ENCODE results near the gene GALNT2.

- TF ChIP-seq XRCC5 (IDR thresholded peaks at IDR 0.05; ENCODE audit: low read depth, low read length): no peak
- TF ChIP-seq, protein P1, sequence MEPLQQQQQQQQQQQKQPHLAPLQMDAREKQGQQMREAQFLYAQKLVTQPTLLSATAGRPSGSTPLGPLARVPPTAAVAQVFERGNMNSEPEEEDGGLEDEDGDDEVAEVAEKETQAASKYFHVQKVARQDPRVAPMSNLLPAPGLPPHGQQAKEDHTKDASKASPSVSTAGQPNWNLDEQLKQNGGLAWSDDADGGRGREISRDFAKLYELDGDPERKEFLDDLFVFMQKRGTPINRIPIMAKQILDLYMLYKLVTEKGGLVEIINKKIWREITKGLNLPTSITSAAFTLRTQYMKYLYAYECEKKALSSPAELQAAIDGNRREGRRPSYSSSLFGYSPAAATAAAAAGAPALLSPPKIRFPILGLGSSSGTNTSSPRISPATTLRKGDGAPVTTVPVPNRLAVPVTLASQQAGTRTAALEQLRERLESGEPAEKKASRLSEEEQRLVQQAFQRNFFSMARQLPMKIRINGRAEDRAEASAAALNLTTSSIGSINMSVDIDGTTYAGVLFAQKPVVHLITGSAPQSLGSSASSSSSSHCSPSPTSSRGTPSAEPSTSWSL (CRISPR knock-in tag; IDR thresholded peaks at IDR 0.05; ENCODE audit: borderline replicate concordance): no peak
- no peak for TF ChIP-seq ZNF780A (CRISPR knock-in tag; IDR thresholded peaks at IDR 0.05)
- TF ChIP-seq, protein P2, sequence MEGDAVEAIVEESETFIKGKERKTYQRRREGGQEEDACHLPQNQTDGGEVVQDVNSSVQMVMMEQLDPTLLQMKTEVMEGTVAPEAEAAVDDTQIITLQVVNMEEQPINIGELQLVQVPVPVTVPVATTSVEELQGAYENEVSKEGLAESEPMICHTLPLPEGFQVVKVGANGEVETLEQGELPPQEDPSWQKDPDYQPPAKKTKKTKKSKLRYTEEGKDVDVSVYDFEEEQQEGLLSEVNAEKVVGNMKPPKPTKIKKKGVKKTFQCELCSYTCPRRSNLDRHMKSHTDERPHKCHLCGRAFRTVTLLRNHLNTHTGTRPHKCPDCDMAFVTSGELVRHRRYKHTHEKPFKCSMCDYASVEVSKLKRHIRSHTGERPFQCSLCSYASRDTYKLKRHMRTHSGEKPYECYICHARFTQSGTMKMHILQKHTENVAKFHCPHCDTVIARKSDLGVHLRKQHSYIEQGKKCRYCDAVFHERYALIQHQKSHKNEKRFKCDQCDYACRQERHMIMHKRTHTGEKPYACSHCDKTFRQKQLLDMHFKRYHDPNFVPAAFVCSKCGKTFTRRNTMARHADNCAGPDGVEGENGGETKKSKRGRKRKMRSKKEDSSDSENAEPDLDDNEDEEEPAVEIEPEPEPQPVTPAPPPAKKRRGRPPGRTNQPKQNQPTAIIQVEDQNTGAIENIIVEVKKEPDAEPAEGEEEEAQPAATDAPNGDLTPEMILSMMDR (IDR thresholded peaks at IDR 0.05 in 2 of 3, conservative IDR thresholded peaks at IDR 0.05 in 1 of 3; ENCODE audit: insufficient read depth in 2 of 3, low read depth in 1 of 3, low read length in 3 of 3): no peak
- TF ChIP-seq CHD7 (IDR thresholded peaks at IDR 0.05; ENCODE audit: low read depth, low read length): no peak
- no peak for TF ChIP-seq ELF2 (CRISPR knock-in tag; IDR thresholded peaks at IDR 0.05)
- TF ChIP-seq, protein P3, sequence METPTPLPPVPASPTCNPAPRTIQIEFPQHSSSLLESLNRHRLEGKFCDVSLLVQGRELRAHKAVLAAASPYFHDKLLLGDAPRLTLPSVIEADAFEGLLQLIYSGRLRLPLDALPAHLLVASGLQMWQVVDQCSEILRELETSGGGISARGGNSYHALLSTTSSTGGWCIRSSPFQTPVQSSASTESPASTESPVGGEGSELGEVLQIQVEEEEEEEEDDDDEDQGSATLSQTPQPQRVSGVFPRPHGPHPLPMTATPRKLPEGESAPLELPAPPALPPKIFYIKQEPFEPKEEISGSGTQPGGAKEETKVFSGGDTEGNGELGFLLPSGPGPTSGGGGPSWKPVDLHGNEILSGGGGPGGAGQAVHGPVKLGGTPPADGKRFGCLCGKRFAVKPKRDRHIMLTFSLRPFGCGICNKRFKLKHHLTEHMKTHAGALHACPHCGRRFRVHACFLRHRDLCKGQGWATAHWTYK (CRISPR knock-in tag; IDR thresholded peaks at IDR 0.05): no peak
- no peak for TF ChIP-seq JUN (IDR thresholded peaks at IDR 0.05; ENCODE audit: borderline replicate concordance, low read depth, low read length)
- no peak for TF ChIP-seq JUN (CRISPR knock-in tag; IDR thresholded peaks at IDR 0.05; ENCODE audit: borderline replicate concordance)
- TF ChIP-seq FOXA3 (CRISPR knock-in tag; conservative IDR thresholded peaks at IDR 0.05 in 1 of 2, IDR thresholded peaks at IDR 0.05 in 1 of 2): no peak
Measured at GRCh38 chr1:230101556-230101955, 34.5 kb downstream of the GALNT2 start.

All from K562 (cell line).